Ovary (tissue), 9 donors: Measurements from ENCODE around the gene SMIM5. TPM values are rescaled to one million over a fixed set of nuclear protein-coding genes. Genes with fewer than 3 reads are reported as not detected.

Experiments used
- DNase-seq, 5 donors: peaks; one replicate each; pipeline ENCODE4 v3.0.0-alpha.2; 2019 to 2020
- H3K27ac ChIP-seq, 2 donors: fragments of 200-600 bp; one replicate each; pipeline versions ENCODE4 v1.5.1 to v1.8.0; 2019 to 2022
- H3K27me3 ChIP-seq: fragments of 200-600 bp; one replicate; pipeline ENCODE4 v1.8.0; 2022
- H3K36me3 ChIP-seq: fragments of 200-600 bp; sonication (generic); one replicate; pipeline ENCODE4 v1.5.1; 2019
- H3K4me1 ChIP-seq: one replicate; pipeline ENCODE4 v1.8.1; 2013; ENCODE audit warnings: mild to moderate bottlenecking, moderate library complexity; ENCODE audit not compliant: insufficient read depth
- H3K4me3 ChIP-seq: fragments of 200-600 bp; sonication (generic); one replicate; pipeline ENCODE4 v1.5.1; 2017
- H3K9me3 ChIP-seq, 2 donors: fragments of 200-600 bp in 1 of 2; sonication (generic) in 1 of 2; one replicate each; pipeline versions ENCODE4 v1.5.1 to v1.8.1; 2013 to 2019; ENCODE audit warnings: mild to moderate bottlenecking in 1 of 2, moderate library complexity in 1 of 2
- CTCF ChIP-seq, 3 donors: fragments of 450-650 bp in 2 of 3; fragments of 200-600 bp in 1 of 3; IDR thresholded peaks; one replicate each; pipeline versions ENCODE4 v1.5.1 to v1.8.0; 2016 to 2022; ENCODE audit warnings: antibody characterized with exemption in 3 of 3, mild to moderate bottlenecking in 1 of 3
- EP300 ChIP-seq: sonication (generic); formaldehyde crosslinking; IDR thresholded peaks from one replicate; pipeline ENCODE4 v1.6.1; 2017; ENCODE audit warnings: antibody characterized with exemption
- POLR2A ChIP-seq: fragments of 450-650 bp; IDR thresholded peaks from one replicate; pipeline ENCODE4 v1.6.1; 2017; ENCODE audit warnings: antibody characterized with exemption, mild to moderate bottlenecking, moderate library complexity
- WGBS, 3 donors: extraction: QIAGEN DNeasy Blood & Tissue Kit in 1 of 3; methylation state at CpG; one replicate each; pipeline versions ENCODE4 v1.1.5 to v1.1.7; 2013 to 2017; 5-methylcytosine and 5-hydroxymethylcytosine counted together
- intact Hi-C, 4 donors: fragments of 100-400 bp; cut with DNase I; formaldehyde crosslinking; loops; one replicate each; pipeline versions ENCODE4 v1.11.0 to v1.15.1; 2022 to 2023
- polyA plus RNA-seq, 2 donors: library from polyadenylated mRNA; stranded (reverse); fragments of 200-250 nt in 1 of 2; fragments of 350-450 nt in 1 of 2; fragmentation: Illumina TruSeq in 1 of 2; extraction: RNeasy Lipid Tissue Mini Kit (QIAGEN cat#74804) in 1 of 2; gene quantifications; one replicate each; pipeline ENCODE4 v1.2.3, GENCODE V29; 2013 to 2014
- total RNA-seq, 7 donors: library from RNA; depleted of rRNA in 2 of 7; stranded (reverse); fragments of >200 nt in 2 of 7; fragmentation: NEBNext Ultra II Directional in 3 of 7; extraction: Animal tissue kit (Norgen Biotek cat#: 25700) in 3 of 7; gene quantifications; one replicate each; pipeline versions ENCODE4 v1.1.0 to v1.2.4, GENCODE V29; 2016 to 2023
- donor health status: DM: no; HTN: no; CAD: no; lungs with moderate emphysema.
- donor health status: DM: no; HTN: no; CAD: no.
- donor health status: Bipolar disorder and iron deficiency.
- donor health status: DM: yes; HTN: yes; CAD: no.
- donor health status: DM: no; HTN: no; CAD: no.
- donor health status: DM: yes; HTN: yes; CAD: no.

SMIM5 gene
- total and polyA plus RNA-seq, 9 donors, result 0.51 to 7.9 (median 1.3) TPM

DNA sequence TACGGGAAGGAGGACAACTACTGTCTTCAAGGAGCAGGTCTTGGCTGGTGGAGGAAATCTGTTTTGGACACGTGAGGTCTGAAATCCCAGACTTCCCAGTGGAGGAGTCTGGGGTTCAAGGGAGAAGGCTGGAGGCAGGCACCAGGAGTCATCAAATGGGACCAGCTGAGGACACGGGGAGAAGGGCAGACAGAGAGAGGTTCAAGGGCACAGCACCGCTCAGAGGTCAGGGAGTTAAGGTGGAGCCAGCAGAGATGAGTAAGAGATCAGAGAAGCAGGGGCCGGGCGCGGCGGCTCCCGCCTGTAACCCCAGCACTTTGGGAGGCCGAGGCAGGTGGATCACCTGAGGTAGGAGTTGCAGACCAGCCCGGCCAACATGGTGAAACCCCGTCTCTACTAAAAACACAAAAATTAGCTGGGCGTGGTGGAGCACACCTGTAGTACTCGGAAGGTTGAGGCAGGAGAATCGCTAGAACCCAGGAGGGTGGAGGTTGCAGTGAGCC lies 10.4 kb upstream of the SMIM5 start:
- DNase-seq, result no peak
- H3K4me1 ChIP-seq, result no peaks in the 10 kb centered on the region
- no peaks in the 10 kb centered on the region for H3K27me3 ChIP-seq
- H3K9me3 ChIP-seq, result no peaks in the 10 kb centered on the region
- no peaks in the 10 kb centered on the region for H3K36me3 ChIP-seq
- 78 to 86% (median 83%) methylated on average over 15 of the region's 15 CpGs for WGBS, 3 donors
- no peak overlapping the region for H3K27ac ChIP-seq
- intact Hi-C loops, result no loop called here
- no peak overlapping the region for H3K4me3 ChIP-seq
- TF ChIP-seq EP300, result no peak

GRCh38 chr17:75623386-75623785 lies 9.8 kb upstream of the SMIM5 start:
- intact Hi-C loops, result no loop called here
- no peak for DNase-seq
- 82 to 85% (median 85%) methylated on average over 8 to 9 of the region's 9 CpGs for WGBS, 3 donors
- H3K4me3 ChIP-seq, result no peak overlapping the region
- H3K9me3 ChIP-seq, result no peaks in the 10 kb centered on the region
- no peaks in the 10 kb centered on the region for H3K36me3 ChIP-seq
- peaks cover 2% of the 10 kb centered on the region for H3K4me1 ChIP-seq
- H3K27me3 ChIP-seq, result no peaks in the 10 kb centered on the region
- no peak overlapping the region for H3K27ac ChIP-seq
- TF ChIP-seq CTCF (IDR thresholded peaks at IDR 0.05) (no peak), POLR2A (no peak), EP300 (no peak)

DNA sequence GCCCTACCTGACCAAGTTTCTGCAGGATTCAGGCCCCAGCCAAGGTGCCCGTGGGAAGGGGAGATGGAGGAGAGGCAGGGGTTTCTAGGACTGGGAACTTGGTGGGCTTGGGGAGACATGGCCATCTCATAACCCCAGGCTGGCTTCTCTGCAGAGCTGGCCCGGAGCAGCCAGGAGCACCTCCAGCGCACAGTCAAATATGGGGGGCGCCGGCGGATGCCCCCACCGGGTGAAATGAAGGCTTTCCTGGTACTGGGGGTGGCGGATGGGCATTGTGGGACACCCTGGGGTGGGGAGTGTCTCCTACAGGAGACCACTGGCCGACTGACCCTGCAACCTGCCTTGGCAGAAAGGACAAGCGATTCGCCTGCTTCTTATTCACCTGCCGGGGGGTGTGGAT lies 9.2 kb upstream of the SMIM5 start:
- Histone ChIP-seq H3K27ac (no peak overlapping the region), H3K36me3 (no peaks in the 10 kb centered on the region), H3K27me3 (no peaks in the 10 kb centered on the region), H3K4me1 (peaks cover 4% of the 10 kb centered on the region), H3K4me3 (no peak overlapping the region), H3K9me3 (no peaks in the 10 kb centered on the region)
- TF ChIP-seq CTCF (IDR thresholded peaks at IDR 0.05) (no peak), POLR2A (no peak), EP300 (no peak)
- intact Hi-C loops, result no loop called here
- DNase-seq, result no peak
- 84 to 90% (median 88%) methylated on average over 5 to 12 of the region's 12 CpGs for WGBS, 3 donors

DNA sequence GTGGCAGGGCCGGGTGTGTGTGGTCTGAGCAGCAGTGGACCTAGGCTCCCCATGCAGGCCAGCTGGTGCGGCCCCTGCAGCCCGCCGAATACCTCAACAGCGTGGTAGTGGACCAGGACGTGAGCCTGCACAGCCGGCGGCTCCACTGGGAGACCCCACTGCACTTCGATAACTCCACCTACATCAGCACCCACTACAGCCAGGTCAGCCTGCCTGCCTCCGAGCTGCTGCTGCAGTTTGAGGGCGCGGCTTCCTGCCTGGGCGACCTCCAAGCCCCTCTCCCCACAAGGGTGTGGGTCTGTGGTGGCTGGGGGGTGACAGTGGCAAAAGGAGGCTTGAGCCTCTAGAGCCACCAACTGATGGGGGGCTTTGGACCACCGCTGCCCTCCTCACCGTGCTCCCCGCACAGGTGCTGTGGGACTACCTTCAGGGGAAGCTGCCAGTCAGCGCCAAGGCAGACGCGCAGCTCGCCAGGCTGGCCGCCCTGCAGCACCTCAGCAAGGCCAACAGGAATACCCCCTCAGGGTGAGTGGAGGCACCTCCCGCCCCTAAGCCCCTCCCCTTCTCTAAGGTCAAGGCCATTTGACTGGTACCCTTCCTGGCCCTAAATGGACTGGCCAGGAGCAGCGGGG lies 8.4 kb upstream of the SMIM5 start:
- Histone ChIP-seq H3K4me3 (no peak overlapping the region), H3K27ac (no peak overlapping the region), H3K36me3 (no peaks in the 10 kb centered on the region), H3K9me3 (no peaks in the 10 kb centered on the region), H3K27me3 (no peaks in the 10 kb centered on the region), H3K4me1 (peaks cover 4% of the 10 kb centered on the region)
- TF ChIP-seq POLR2A (no peak), CTCF (IDR thresholded peaks at IDR 0.05) (no peak), EP300 (no peak)
- 77 to 88% (median 86%) methylated on average over 18 to 23 of the region's 23 CpGs for WGBS, 3 donors
- DNase-seq, result no peak
- intact Hi-C loops, result no loop called here

- TF ChIP-seq CTCF (IDR thresholded peaks at IDR 0.05) (no peak), EP300 (no peak)
- no peak overlapping the region for H3K27ac ChIP-seq
- no peaks in the 10 kb centered on the region for H3K27me3 ChIP-seq
- DNase-seq, result no peak
- no peaks in the 10 kb centered on the region for H3K36me3 ChIP-seq
- H3K4me3 ChIP-seq, result no peak overlapping the region
- H3K9me3 ChIP-seq, result no peaks in the 10 kb centered on the region
- intact Hi-C loops, result no loop called here
- peaks cover 4% of the 10 kb centered on the region for H3K4me1 ChIP-seq
- WGBS, 3 donors, result 76 to 79% (median 77%) methylated on average over 13 to 15 of the region's 15 CpGs
Observed at GRCh38 chr17:75625813-75626486, 7.3 kb upstream of the SMIM5 start.
